Activated CD8-positive, alpha-beta memory T cell treated with anti-CD3 and anti-CD28 coated beads, Interleukin-2, amount 50 U/mL, for 48 hours (primary cell): Measurements from ENCODE around the gene SLC35G2.
"Not testable (repeated sequence)": the region's sequence is repeated elsewhere in the genome, so short reads cannot be mapped to it uniquely, and the experiment has no call there.

Source experiments
- DNase-seq: peaks from one replicate; pipeline ENCODE4 v3.0.0-alpha.2; 2020

SLC35G2 gene

DNA sequence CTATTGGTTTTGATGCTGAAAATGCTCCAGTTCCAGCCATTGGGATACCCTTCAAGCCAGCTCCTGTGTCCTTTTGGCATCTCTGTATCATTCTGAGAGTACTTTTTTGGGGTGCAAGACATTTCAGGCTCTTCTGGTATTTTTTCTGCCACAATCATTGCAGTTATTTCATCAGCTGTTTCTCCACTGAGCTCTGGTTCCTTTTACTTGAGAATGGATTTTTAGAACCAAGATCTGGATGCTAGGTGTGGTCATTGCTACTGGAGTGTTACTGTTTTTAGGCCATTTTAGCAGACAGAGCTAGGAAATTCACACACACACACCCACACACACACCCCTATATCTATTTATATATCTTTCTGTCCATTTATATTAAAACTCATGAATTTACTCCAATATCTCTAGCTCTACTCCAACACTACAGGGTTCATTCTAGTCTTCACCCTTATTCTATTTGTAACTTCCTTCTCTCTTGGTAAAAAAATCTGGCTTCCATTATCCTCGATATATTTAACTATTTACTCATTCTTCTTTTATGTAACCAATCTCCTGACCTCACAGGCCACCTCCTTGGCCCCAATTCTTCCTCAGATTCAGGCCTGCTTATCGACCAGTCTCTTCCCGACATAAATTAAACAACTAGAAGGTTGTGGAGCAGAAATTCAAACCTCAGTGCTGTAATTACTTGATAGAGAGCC, 17.0 kb downstream of the SLC35G2 start:
- DNase-seq, result no peak

DNA sequence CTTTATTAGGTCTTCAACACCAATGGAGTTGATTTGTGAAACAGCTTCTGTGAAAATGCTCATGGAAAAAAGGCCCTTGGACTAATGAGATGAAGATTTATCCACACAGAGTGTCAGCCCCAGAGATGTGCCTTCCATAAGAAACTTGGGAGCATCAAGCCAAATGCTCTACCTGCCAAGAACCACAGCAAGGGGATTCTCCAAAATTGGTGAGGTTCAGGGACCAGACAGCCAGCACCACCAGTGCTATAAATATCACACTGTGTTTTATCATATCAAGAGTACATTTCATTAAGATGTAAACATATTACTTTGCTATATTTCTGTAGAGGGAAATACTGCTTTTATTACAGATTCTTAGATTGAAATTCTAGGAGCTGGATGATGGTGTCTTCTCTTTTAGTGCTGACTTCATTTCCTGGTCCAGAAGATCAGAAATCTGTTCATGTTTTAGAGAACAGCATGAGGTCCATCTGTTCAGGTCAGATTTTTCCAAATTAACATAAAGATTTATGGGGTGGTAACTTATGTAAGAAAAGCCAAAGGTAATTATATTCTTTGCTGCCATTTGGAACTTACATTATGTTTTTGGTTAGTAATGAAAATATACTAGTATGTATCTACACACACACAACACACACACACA, 17.7 kb downstream of the SLC35G2 start:
- no peak for DNase-seq

DNA sequence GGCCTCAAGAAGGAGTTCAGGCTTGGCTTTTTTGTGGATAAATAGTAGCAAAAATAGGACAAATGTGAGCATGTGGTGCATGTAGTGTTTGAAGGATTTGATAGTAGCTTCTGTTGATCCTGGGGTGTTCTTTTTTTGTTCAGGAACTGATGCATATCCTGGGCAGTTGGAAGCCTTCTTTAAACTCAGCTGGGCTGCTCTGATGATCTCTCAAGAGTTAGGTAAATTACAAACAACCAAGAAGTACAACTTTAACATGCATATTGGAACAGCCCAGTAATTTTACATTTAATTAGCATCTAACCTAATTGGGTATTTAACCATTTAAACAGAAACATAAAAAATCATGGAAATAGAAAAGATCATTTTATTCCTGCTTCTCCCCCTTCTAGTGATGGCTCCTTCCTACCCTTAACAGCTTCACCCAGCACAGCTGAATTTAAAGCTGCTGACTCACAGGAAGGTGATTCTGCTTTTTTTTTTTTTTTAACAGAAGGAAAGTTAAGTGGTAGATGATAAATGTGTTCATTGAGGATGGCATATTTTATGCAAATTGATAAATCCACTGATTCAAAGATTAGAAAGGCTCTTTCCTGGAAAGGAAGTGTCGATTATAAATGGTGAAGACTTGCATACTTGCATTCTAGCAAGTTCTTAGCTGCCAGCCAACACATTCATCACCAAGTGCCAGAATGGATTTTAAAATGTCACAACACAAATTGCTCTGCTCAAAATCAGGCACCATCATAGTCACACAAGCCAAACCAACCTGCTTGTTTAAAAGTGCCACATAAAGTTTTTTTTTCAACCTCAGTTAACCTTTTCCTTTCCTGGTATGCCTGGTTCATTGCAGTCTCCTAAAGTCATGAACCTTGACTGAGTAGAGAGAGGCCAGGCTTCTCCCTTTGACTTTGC, 20.0 kb downstream of the SLC35G2 start:
- no peak for DNase-seq

DNA sequence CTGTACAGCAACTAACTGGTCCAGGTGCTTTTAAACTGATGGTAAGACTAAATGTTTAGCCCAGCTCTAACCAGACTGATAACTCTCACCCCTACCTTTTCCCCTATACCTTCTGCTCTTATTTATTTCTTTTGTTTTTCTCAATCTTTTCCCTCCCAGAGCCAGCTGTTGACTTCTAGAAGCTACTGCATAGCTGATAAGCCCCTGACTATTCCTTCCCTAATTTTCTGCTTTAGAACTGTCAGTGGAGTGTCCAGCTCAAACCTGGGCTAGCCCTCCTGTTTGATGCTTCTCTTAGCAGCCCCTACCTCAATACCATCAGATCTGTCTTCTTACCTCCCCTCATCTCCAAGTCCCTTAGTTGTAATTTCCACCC, 20.6 kb downstream of the SLC35G2 start:
- DNase-seq, result no peak

DNA sequence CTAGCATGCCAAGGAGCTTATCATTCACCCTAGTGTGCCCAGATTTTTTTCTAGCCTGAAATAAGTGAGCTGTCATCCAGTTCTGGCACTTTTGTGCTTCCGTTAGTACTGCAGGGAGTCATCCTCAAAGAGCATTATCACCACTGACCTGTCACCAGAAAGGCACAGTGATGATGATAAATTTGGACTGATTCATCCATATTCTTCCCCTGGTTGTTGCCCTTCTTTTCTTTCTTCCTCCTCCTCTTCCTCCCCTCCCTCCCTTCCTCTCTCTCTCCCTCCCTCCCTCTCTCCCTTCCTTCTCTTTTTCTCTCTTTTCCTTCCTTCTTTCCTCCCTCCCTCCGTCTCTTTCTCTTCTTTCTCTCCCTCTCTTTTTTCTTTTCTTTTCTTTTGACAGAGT, 21.3 kb downstream of the SLC35G2 start:
- DNase-seq, result no peak

DNA sequence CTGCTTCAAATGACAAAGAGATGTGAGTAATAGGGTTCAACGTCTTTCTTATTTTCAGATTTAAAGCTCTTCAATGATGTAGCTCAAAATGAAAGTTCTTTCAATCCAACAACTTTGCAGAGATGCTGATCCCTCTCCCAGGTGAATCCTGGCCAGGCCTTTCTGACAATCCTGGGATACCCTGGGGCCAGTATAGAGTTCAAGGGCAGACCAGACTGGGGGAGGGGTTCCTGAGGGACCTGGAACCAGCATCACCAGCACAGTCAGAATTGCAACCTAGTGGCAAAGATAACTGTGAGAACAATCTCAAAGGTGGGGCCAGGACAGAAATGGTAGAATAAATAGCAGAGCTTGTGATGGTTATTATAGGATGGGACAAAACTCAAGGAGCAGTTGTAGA, 23.4 kb downstream of the SLC35G2 start:
- DNase-seq, result no peak

DNA sequence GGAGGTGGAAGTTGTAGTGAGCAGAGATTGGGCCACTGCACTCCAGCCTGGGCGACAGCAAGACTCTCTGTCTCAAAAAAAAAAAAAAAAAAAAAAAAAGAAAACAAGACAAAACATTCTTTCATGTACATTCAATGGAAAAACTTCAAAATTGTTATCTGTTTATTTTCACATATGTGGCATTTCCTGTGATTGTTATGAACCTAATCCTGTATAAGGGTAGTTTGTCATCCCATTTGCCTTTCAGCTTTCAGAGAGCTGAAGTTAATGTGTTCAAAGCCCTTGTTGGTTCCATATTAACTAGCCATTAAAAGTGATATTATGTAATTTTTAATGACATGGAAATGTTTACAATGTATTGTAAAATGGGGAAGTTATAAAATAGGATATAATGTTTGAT, 25.8 kb downstream of the SLC35G2 start:
- no peak for DNase-seq

DNA sequence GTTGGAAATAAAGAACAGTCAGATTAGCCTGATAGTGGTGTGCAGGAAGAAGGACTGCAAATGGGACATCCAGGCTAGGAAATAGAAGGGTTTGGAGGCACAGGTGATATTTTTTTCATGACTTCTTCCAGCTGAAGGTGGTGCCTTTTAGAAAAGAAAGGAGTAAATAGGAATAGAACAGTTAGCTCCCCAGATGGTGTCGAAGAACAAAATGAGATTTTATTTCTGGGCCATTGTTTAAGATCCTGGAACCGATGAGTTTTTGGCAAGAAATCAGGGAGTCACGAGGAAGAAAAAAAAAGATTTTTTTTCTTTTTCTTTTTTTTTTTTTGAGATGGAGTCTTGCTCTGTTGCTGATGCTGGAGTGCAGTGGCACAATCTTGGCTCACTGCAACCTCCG, 33.3 kb downstream of the SLC35G2 start:
- DNase-seq, result no peak

DNA sequence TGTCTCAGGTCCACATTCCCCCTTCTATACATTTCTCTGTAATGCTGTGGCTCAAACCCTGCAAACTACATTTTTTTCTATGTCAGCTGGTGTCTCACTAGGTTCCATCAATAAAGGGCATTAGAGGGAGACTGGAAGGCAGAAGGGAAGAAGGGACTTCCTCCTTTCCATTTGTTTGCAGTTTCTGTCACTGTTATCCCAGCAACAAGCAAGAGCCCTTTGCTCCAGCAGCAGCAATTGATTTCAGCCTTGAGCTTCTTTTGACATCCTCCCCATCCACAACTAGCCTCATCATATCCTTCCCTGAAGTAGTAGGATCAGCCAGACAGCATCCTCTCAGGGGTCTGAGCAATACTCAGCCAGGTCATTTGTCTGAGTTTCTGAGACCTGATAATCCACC, 37.7 kb downstream of the SLC35G2 start:
- DNase-seq, result no peak

DNA sequence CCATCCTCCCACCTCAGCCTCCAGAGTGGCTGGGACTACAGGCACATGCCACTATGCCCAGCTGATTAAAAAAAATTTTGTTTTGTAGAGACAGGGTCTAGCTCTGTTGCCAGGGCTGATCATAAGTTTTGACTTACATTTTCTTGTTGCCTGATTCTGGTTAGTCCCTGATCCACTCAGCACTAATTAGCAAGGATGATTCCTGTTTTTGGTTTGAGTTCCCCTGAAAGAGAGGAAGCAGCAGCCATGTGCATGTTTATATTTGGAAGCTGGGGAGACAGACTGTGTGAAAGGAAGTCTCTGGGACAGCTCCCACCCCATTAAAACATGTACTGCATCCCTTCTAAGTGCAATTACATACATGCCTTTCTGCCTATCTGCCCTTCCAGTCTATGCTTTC, 39.5 kb downstream of the SLC35G2 start:
- no peak for DNase-seq

DNA sequence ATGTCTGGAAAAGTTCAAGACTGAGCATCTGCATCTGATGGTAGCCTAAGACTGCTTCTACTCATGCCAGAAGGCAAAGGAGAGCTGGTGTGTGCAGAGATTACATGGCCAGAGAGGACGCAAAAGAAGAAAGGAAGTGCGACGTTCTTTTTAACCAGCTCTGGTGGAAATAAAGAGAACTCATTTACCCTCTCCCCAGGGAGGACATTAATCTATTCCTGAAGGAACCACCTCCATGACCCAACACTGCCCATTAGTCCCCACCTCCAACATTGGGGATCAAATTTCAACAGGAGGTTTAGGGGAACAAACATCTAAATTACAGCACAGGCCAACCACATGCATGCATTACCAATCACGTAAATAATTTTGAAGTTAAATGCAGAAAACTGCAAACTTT, 41.6 kb downstream of the SLC35G2 start:
- DNase-seq, result no peak

DNA sequence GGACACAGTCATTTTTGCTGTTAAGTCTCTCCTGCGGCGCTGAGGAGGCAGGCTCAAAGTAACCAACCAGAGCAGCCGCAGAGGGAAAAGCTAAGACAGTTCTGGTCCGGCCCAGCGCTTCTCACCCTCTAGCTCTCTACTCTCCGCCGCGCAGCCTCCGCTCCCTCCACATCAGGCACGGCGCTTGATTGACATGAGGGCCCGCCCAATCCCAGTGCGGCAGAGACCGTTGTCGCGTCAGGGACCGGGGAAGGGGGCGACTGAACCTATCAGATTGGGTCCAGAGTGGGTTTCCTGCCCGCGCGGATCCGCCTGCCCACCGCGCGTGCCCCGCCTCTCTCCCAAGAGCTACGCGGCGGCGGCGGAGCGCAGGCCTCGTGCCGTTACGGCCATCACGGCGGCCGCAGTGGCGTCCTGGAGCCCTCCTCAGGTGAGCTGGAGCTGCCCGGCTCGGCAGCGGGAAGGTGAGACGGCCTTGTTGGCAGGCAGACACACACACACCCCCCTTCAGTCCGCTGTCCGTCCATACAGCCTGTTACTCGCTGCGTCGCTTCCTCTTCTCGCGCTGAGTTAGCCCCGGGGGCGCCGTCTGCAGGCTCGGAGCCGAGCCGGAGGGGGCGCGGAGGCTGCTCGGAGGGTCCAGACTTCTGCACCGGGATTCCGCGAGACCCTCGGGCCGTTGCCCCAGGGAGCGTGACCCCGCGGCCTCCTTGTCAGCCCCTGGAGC, 43.1 kb downstream of the SLC35G2 start, which contains the start of gene NCK1:
NCK1 (plus strand) TSS at position 319 of the 727 bp plus-strand sequence. CDS start 65,794 bp downstream, outside the sequence.
- peak; percentile 95 for DNase-seq

DNA sequence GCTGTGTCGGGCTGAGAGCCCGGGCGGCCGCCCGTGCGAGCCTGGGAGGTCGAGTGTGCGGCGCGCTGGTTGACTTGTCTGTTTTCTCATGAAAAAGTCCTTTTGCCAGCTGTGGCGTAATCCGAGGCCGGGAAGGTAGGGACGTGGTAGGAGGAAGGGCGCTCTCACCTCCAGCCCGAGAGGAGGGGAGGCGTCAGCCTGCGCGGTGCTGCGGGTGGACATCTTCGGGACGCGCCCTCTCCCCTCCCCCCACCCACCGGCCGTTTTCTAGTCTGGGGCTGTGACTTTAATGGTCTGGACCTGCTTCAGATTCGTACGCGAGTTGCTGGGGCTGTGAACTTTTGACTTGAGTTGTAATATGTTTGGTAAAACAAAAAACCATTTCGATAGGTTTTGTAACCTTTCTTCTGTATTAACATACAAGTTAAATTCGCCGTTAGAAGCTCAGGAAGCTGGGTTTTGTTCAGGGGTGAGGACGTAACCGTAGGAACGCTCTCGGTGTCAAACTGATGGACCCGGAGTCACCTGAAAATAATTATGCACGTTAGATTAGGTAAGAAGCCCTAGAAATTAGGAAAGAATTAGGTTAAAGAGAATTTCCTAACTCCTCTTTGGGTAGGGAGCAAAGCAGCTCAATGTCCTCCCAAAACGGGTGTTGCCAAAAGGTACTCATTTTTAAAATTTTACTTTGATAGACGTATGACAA, 43.8 kb downstream of the SLC35G2 start:
- peak; percentile 71 for DNase-seq

DNA sequence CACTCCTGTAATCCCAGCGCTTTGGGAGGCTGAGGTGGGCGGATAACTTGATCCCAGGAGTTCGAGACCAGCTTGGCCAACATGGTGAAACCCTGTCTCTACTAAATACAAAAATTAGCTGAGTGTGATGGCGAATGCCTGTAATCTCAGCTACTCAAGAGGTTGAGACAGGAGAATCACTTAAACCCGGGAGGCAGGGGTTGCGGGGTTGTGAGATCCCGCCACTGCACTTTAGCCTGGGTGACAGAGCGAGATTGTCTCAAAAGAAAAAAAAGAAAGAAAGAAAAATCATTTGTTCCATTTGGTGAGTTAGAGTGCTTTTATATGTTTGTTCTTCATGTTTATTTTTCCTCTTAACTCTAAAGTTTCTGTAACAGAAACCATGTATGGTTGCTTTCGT, 50.4 kb downstream of the SLC35G2 start:
- no peak for DNase-seq

DNA sequence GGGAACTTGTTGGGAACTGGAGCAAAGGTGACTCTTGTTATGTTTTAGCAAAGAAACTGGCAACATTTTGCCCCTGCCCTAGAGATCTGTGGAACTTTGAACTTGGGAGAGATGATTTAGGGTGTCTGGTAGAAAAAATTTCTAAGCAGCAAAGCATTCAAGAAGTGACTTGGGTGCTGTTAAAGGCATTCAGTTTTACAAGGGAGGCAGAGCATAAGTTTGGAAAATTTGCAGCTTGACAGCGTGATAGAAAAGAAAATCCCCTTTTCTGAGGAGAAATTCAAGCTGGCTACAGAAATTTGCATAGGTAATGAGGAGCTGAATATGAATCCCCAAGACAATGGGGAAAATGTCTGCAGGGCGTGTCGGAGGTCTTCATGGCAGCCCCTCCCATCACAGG, 53.3 kb downstream of the SLC35G2 start:
- DNase-seq, result not testable (repeated sequence)

DNA sequence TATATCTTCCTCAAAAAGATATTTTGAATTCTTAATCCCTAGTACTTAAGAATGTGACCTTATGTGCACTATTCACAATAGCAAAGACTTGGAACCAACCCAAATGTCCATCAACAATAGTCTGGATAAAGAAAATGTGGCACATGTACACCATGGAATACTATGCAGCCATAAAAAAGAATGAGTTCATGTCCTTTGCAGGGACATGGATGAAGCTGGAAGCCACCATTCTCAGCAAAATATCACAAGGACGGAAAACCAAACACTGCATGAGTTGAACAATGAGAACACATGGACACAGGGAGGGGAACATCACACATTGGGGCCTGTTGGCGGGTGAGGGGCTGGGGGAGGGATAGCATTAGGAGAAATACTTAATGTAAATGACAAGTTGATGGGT, 60.6 kb downstream of the SLC35G2 start:
- not testable (repeated sequence) for DNase-seq

DNA sequence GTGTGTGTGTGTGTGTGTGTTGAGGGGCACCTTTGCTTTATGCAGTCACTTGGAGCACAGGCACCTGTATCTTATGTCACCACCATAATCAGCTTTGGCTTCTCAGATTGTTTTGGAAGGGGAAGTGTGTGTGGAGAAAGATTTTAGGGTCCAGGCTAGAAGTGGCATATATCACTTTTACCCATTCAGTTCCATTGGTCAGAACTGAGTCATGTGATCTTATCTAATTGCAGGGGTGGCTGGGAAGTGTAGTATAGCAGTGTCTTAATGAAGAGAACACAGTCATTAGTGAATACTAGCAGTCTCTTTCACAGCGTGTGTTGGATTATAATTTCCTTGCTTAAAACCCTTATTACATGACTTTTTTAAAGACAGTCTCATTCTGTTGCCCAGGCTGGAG, 63.6 kb downstream of the SLC35G2 start:
- no peak for DNase-seq

DNA sequence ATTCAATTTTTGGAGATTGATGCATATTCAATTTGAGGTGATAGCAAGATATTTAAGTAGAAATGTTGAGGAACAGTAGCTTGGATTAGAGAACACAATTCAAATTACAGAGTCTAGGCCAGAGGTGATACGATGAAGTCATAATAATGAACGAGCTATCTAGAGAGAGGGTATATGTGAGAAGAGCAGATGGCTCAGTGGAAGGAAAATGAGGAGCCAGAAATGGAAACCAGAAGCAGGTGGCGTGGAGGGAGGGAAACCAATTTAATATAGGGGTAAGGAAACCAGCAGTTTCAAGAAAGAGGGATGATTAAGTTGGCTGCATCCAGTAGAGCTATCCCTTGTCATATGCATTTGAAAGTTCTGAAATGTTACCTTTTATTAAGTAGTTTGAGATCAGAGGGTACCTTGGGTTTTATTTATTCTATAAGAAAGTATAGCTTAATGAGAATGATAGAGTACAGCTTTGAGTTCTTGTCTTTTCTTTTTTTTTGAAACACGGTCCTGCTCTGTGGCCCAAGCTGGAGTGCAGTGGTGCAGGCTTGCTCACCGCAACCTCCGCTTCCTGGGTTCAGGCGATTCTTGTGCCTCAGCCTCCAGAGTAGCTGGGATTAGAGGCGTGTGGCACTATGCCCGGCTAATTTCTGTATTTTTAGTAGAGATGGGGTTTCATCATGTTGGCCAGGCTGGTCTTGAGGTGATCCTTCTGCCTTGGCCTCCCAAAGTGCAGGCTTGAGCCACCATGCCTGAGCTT, 65.2 kb downstream of the SLC35G2 start:
- no peak for DNase-seq

DNA sequence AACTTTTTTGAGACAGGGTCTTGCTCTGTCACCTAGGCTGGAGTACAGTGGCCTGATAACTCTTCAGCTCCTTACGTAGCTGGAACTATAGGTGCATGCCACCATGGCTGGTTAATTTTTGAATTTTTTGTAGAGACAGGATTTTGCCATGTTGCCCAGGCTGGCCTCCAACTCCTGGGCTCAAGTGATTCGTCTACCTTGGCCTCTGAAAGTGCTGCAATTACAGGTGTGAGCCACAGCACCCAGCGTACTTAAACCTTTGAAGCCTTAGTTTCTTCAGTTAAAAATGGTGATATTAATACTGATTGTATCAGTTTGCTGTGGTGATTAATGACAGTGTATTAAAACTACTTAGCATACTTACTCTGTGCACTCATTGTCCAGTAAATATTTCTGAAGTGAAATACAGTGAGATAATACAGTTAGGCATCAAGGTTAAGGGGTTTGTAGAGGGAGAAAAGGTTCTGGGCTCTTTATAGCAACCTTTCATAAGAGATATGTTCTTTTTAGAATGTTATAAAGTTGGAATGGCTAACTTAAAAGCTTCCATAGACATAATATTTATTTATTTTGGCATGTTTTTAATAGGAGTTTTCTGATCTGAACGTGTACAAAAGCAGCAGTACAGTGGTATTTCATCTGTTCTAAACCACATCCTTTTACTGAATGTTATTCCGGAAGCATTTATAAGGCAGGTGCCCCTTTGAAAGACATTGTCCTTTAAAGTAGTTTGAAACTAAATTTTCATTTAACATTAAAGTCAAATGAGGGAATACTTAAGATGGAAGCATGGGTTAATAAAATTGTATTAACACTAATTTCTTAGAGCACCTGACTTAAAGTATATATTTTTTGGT, 66.7 kb downstream of the SLC35G2 start:
- DNase-seq, result no peak

DNA sequence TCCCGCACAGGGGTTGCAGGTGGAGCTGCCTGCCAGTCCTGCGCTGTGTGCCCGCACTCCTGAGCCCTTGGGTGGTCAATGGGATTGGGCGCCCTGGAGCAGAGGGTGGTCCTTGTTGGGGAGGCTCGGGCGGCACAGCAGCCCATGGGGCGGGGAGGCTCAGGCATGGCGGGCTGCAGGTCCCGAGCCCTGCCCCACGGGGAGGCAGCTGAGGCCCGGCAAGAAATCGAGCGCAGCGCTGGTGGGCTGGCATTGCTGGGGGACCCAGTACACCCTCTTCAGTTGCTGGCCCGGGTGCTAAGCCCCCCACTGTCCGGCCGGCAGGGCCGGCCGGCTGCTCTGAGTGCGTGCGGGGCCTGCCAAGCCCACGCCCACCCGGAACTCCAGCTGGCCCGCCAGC, 71.0 kb downstream of the SLC35G2 start:
- no peak for DNase-seq
